CD4-positive, alpha-beta T cell treated with Interferon alpha-2 for 1 hour (primary cell): Measurements from ENCODE around the gene IRF8.
"Not testable (repeated sequence)": the region's sequence is repeated elsewhere in the genome, so short reads cannot be mapped to it uniquely, and the experiment has no call there.

Experiments
- DNase-seq, 2 donors: peaks; one replicate each; pipeline ENCODE4 v3.0.0-alpha.2; 2020 to 2022

The IRF8 gene

DNA sequence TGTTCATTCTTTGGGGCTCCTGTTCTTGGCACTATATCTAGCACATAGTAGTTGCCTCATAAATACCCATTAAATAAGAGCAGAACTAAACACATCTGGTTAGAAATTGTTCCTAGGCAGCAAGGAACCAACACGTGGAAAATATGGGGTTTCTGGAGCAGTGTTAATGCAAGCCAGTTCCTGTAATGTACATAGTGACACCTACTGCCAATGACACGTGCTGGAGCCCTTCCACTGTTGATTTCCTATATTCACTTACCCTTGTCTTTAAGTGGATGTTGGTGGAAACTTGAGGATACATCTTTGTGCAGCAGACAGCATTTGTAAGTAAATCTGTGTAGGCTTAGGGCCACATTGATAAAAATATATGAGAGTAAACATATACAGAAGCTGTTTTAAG, 1.6 kb upstream of the IRF8 start:
- no peak for DNase-seq

DNA sequence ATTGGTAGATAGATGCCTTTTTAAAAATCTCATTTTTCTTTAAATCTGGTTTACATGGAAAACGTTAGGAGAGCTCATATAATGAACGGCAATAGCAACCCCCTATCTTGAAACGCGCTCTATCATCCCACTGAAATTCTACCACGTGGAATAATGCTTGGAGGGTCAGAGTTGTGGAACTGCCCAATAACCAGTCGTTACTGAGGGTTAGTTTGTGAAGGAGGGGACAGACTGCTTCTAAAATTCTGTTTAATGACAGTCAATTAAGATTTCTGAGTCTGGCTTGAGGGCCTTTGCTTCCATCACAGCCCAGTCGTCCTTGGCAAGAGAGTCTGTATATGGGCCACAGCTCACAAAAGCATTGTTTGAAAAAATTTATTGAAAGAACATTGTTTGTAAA, 482 bp downstream of the IRF8 start:
- DNase-seq, result no peak

DNA sequence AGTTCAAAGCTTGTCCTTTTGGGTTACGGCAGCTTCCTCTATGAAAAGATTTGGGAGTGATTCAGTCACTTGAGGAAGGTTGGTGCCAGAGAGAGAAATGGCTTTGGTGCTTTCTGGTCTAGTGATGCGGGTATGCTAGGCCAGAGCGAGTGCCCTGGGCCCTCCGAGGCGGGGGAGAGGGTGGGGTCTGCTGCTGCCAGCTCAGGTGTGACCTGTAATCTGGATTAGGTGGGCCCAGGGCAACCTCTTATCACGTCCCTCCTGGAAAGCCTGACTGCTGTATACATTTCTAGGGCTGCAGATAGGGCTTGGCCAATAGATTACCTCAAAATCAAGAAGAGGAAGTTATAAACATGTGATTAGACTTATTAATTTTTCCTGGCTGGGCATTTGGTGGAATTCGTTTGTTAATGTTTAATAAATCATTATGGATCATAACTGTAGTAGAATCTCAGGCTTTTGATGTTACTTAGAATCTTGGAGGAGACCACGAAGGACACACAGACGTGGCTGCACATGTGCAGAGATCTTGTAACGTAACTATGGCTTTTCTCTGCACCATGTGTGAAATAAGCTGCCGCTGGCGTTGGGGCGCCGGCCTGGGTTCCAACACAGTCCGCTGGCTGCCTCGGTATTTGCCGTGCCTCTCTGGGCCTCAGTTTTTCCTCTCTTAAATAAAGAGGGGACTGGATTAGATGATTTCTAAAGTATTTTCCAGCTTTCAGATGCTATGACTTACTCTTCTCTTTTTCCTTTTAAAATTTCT, 1.2 kb downstream of the IRF8 start:
- DNase-seq, result no peak

DNA sequence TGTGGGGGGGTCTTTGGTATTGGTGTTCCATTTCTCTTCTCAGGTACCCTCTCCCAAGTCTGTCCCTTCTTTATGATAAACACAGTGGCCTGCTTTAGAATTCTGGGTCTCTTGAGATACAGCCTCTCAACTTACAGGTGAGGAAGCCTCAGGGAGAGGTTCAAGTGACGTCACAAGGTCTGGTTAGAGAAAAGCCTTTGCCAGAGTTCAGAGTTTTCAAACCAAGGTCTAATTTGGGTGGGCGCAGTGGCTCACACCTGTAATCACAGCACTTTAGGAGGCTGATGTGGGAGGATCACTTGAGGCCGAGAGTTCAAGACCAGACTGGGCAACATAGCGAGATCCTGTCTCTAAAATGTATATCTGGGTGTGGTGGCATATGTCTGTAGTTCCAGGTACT, 2.1 kb downstream of the IRF8 start:
- no peak for DNase-seq

DNA sequence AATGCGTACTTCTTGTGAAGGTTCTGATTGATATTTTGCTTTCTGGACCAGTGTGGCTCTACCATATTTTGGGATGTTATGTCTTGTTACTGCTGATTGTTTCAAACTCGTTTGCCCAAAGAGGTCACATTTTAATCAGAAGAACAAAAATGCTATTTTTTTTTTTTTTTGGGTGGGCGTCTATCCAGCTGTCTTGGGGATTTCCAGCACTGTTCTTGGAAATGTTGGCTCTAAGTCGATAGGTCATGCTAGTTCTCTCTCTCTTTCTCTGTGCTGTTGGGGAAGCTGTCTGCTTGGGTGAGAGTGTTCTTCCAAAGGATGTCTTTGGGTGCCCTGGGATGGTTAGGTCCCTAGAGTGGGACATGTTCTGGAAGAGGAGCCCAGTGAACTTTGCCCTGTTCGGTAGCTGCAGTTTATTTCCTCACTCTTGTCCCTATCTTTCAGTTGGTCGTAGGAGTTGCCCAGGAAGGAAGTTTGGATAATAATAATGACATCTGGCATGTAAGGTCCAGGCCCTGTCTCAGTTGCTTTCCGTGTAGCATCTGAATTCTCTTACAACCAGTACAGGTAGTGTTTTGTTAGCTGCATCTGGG, 2.9 kb downstream of the IRF8 start:
- DNase-seq, result no peak

DNA sequence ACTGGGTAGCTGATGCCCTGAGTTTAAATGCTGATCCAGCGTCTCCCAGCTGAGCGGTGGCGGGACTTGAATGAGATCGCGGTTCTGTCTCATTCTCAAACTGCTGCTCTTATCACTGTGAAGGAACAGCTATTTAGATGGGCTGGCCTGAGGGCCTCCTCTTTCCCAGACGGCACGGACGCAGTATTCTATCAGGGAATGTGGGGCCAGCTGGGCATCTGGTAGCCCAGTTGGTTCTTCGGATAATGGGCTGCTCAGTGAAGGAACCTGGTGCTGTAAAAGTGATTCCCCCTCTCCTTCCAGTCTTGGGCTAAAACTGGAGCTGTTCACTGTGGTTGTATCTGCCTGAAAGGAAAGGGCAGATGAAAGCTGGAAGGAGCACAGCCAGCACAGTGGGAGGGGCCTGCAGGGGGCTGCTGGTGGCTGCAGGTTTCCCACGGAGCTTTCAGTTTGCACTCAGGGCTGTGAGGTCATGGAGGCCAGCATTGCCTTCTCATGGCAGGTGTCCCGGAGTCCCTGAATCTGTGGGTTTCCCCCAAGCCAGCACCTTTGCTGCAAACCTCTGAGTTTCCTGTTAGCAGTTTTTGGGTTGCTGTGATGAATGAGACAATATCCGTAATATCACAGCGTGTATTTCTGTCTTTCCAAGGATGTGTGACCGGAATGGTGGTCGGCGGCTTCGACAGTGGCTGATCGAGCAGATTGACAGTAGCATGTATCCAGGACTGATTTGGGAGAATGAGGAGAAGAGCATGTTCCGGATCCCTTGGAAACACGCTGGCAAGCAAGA, 3.6 kb downstream of the IRF8 start:
- peak; percentile 69 to 77 for DNase-seq

DNA sequence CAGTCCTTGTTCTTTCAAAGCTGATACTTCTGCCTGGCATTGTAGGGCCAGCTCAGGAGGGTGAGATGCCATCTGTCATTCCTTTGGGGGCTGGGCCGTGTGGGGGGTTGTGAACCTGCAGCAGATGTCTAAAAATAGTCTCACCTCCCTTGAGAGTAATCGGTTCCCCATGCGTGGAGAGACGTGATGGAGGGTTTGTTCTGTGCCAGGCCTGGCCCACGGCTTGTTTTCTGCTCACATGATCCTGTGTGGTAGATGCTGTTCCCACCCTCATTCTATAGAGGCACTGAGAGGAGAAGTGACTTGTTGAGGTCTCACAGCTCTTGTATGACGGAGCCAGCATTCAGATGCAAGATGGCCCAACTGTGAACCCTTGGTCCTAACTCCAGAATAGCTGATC, 4.6 kb downstream of the IRF8 start:
- DNase-seq, result peak in 1 of 2 donors; percentile 74

DNA sequence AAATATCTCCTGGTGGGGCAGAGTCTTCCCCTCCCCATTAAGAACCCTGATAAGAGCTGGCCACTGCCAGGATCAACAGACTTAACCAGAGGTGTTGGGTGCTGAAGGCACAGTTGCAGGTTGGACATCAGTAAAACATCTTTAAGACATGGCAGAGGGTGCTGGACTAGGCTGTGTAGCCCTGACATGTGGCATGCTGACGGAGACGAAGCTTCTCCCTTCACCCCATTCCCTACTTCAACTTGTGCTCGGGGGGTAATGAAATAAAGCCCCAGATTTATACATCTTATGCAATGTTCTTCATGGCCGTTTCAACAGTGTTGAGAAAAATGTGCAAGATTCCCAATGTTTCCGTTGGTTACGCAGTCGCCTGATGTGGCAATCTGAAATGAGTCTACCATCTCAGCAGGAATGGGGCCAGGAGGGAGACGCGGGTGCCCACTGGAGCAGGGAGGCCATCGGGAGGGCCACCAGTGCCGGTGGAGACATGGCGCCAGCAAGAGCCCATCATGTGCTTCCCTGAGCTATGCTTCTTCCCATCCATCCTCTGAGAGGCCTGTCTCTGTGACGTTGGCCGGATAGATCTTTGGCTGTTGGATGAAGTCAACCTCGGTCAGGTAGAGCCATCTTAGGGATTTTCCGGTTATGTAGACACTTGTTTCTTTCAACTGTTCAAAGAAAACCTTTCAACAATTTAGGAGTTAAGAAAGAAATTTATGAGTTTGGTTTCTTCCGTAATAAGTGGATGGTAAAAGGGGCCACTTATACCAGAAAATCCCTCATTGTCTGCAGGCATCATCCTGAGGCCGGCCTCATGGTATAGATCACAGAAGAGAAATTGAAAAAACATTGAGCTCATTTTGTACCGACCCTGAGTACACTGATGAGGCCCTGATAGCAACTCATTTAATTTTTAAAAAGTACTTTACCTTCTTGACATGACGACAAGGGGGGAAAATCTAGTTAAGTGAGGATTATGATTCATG, 6.4 kb downstream of the IRF8 start:
- no peak for DNase-seq

DNA sequence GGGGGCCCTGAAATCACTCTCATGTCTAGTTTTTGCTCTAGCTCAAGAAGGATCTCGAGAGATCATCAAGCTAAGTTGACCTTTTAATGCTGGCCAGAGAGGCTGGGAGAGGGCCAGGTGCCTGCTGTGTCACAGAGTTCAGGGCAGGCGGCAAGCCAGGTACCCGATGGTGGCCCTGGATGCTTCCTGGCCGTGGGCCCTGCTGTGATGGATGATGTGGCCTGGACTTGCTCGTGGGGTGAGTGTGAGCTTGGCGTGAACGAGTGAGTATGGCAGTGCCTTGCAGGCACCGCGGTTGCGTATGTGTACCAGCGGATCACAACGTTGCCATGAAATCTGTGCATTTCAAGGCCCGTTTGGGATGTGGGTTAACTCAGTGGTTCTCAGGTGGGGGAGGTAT, 7.4 kb downstream of the IRF8 start:
- DNase-seq, result no peak

DNA sequence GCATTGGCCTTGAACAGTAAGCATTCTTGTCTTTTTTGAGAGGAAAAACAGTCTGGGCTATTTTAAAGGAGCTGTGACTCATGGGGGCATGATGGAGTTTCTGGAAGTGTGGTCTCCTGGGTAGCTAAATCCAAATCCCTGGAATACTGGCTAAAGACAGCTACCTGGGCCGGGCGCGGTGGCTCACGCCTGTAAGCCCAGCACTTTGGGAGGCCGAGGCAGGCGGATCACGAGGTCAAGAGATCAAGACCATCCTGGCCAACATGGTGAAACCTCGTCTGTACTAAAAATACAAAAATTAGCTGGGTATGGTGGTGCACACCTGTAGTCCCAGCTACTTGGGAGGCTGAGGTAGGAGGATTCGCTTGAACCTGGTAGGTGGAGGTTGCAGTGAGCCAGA, 8.3 kb downstream of the IRF8 start:
- DNase-seq, result not testable (repeated sequence)

DNA sequence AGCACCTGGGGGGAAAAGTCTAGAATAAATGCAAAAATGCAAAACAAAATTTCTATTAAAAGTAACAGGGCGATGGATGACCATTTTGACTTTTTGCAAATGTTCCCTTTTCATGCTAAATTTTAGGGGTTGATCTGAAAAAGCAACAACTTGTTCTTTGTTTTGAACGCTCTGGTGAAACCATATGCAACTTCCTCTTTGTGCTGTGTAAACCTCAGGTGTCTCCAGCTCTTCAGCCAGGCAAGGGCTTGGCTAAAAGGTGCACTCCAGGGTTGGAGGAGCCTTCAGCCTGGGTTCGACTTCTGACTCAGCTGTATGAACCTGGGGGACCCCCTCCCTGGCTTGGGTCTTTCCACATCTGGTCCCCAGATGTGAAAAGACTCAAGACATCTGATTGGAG, 9.5 kb downstream of the IRF8 start:
- DNase-seq, result no peak

DNA sequence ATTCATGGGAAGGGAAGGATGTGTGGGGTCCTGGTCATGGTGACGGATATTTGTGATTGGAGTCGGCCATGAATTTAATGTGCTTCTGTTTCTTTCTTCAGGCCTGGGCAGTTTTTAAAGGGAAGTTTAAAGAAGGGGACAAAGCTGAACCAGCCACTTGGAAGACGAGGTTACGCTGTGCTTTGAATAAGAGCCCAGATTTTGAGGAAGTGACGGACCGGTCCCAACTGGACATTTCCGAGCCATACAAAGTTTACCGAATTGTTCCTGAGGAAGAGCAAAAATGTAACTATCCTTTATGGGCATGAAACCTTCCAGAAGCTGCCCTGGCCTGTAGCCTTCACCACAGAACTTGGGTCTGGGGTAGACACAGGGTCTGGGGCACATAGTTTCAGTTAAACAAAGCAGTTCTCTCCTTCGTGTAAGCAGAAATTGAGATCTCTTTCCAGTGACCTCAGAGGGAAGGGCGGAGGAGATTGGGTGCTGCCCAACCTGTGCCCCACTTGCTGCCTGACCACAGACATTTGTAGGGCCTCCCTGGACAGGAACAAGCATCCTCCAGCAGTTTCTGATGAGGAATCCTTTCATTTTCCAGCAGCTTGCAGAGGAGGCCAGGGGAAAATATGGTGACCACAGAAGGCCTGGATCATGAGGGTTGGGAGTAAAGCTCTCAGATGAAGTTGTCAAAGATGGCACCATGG, 10.1 kb downstream of the IRF8 start:
- DNase-seq, result no peak

DNA sequence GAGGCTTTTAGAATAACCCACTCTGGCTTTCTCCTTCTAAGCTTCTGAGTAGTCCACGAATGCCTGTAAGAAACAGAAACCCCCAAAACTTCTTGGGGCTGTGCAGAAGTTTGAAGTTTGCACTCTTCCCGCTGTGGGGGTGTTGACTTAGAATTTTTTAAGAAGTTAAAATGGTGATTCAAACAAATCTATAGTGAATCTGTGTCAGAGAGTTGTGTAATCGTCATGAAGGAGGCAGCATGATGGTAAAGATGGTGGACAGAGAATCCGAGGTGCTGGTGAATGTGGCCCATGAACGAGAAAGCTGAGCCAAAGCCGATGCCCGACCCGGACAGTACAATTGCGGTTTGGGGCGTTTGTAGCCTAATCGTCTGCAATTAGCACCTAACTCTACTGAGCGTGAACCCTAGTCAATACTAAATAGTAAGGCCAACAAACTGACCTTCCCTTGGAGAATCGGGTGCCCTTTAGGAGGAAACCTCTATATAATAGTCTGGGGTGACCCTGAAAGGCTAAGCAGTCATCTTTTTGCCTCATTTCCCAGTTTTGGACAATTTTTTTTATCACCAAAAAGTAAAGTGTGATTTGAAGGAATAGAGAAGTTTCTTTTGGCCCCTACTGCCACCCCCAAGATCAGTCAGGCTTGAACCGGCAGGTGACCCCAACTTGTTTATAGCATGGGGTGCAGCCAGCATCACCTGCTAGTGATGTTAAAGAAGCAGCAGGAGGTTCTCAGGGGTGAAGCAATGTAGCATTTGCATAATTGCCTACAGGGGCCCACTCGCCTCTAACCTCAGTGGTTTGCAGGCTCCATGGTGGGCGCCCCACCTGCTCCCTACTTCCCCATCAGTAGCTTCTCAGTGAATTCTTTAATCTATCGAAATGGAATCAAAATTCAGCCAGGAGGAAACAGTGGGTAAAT, 11.2 kb downstream of the IRF8 start:
- DNase-seq, result no peak

DNA sequence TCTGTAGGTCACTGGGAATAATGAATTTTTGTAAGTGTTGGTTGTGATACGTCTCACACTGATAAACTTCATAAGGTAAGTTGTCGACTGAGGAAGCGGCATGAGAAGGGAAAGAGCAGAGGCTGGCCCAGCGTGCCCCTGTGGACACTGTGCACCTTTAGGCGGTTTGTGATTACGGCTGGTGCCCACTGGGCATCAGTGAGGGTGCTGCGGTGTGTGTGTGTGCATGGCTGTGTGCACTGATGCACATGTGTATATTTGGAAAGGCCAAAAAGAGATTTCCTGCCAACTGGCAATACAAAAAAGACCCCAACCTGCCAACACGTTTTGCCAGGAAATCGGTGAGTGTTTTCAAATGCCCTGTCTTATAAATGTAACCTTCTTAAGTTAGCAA, 11.9 kb downstream of the IRF8 start:
- no peak for DNase-seq

DNA sequence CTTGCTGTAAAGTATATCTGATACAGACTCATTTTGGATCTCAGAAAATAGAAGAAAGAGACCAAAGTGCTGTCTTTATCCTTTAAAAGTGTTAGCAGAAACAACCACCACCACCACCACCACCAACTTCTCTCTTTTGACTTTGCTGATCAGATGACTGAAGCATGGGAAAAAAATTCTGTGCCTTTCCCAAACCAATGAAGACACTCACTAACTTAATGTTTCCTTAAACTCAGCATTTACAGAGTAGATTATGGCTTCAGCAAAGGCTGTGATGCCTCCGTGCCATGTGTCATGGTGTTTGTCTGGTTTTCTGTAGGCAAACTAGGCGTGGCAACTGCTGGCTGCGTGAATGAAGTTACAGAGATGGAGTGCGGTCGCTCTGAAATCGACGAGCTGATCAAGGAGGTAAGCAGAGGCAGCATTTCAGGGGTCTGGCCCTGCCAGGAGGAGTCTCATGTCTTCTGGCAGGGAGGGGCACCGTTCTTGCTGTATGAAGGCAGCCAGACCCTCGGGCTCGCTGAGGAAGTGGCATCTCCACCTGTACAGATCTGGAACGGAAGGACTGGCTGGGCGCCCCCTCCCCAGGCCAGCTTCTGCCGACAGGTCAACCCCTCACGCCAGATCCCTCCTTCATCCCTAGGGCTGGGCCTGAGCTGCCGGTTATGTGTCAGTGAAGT, 12.4 kb downstream of the IRF8 start:
- no peak for DNase-seq

DNA sequence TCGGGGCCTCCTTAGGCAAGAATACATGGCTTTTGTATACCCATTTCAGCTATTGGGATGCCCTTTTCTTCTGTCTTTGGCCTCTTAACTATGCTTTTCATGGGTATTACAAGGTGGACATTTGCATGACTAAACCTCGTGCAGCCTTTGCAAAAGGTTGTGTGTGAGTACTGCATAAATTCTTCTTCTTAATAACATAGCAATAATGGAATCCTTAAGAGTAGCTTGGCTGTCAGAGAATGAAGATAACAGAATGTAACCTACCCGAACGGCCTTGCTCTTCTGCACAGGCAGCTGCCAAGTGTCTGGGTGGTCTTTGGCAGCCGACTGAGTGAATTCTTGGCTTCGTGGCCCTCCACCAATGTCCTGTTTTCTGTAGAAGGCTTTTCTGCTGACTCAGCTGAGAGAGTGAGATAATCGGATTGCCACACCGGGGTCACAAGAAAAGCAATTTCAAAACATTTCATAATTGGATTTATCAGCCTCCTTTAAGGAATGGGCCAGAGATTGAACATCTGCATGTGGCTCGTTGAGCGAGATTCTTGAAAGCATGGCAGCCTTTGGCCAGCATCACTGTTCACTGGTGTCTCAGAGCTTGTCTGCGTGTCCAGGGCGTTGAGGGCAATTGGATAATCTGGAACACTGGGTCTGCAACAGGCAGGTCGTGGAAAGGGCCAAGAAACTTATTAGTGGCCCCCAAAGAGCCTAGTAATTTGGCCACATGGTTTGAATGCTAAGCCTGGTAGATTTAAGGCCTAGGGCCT, 13.4 kb downstream of the IRF8 start:
- no peak for DNase-seq

DNA sequence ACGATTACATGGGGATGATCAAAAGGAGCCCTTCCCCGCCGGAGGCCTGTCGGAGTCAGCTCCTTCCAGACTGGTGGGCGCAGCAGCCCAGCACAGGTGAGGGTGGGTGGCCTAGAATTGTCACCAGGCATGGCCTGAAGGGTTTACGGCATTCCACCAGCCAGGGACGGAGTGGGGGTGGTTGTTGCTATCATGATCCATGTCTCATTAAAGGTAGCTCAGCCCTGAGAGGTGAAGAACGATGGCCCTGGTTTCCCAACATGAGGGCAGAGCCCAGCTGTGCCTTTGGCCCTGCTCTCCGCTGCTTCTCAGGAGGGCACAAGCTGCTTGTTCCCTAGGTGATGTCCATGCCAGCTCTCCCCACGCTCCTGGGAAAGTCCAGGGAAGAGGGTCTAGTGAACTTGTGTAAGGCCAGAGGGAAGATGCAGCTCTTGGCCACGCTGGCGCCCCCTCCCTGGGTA, 14.2 kb downstream of the IRF8 start:
- no peak for DNase-seq

DNA sequence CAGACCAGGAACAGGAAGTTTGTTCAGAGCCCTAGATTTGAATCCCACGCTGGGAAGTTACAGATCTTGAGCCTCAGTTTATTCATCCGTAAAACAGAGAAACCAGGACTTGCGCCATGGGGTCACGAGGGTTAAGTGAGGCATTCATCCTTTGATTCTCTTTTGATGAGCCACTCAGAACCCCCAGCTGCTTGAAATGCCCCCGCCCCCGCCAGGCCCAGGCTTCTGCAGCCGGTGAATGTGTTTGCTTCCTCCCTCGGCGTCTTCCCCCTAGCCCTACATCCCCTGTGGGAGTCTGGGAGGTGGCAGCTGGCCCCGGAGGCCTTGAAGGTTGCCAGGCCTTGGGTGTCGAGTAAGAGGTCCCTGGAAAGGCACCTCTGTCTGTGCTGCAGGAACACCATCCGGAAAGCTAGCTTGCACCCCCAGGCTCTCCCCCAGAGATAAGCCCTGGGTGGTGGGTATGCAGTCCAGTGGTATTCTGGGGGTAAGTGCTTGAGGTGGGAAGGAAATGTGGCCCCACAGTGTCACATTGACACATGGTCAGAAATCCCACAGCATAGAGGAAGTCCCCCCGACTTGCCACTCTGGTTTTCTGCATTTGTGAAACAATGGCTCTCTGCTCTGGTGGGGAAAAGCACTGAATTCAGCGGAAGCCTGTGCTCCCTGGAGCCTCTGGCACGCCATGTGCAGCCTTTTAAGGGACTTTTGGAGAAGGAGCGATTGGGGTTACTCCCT, 14.9 kb downstream of the IRF8 start:
- DNase-seq, result no peak

DNA sequence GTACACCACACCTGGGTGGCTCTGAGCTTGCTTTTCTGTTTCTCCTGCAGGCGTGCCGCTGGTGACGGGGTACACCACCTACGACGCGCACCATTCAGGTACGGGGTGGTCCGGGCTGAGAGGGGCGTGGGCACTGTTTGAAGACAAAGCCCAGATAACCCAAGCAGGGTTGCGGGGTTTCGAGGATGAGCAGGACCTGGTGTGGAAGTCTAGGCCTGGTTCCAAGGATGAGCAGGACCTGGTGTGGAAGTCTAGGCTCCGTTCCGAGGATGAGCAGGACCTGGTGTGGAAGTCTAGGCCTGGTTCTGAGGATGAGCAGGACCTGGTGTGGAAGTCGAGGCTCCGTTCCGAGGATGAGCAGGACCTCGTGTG, 15.4 kb downstream of the IRF8 start:
- no peak for DNase-seq
